Liver (tissue), 9 donors: ENCODE data around the gene MYO7B. TPM values are rescaled to one million over a fixed set of nuclear protein-coding genes. Genes with fewer than 3 reads are reported as not detected.

Experiments
- DNase-seq: peaks from one replicate; pipeline ENCODE4 v3.0.0-alpha.2; 2017; ENCODE audit warnings: low spot score
- H3K27ac ChIP-seq, 2 donors: one replicate each; pipeline ENCODE4 v1.7.0; 2013; ENCODE audit warnings: inconsistent platforms in 2 of 2, low read length in 2 of 2, control low read depth in 1 of 2, low read depth in 1 of 2, mild to moderate bottlenecking in 1 of 2
- H3K27me3 ChIP-seq, 4 donors: one replicate each; pipeline versions ENCODE4 v1.6.1 to v1.7.0; 2013; ENCODE audit warnings: low read length in 3 of 4, inconsistent platforms in 1 of 4, mild to moderate bottlenecking in 1 of 4, moderate library complexity in 1 of 4; ENCODE audit not compliant: control insufficient read depth in 4 of 4, insufficient read depth in 4 of 4
- H3K36me3 ChIP-seq, 4 donors: one replicate each; pipeline versions ENCODE4 v1.6.1 to v1.7.0; 2013; ENCODE audit warnings: low read length in 3 of 4, mild to moderate bottlenecking in 3 of 4, low read depth in 1 of 4, moderate library complexity in 1 of 4; ENCODE audit not compliant: control insufficient read depth in 4 of 4, insufficient read depth in 3 of 4
- H3K4me1 ChIP-seq, 4 donors: one replicate each; pipeline versions ENCODE4 v1.6.1 to v1.7.0; 2013; ENCODE audit warnings: low read length in 3 of 4, mild to moderate bottlenecking in 3 of 4, moderate library complexity in 1 of 4; ENCODE audit not compliant: control insufficient read depth in 4 of 4, insufficient read depth in 4 of 4
- H3K4me3 ChIP-seq, 3 donors: one replicate each; pipeline versions ENCODE4 v1.6.1 to v1.7.0; 2013; ENCODE audit warnings: low read length in 3 of 3, control low read depth in 1 of 3, low read depth in 1 of 3, mild to moderate bottlenecking in 1 of 3
- H3K9ac ChIP-seq, 2 donors: one replicate each; pipeline ENCODE4 v1.7.0; 2013; ENCODE audit warnings: low read length in 2 of 2, mild to moderate bottlenecking in 2 of 2, moderate library complexity in 2 of 2, control low read depth in 1 of 2, low read depth in 1 of 2
- H3K9me3 ChIP-seq, 4 donors: one replicate each; pipeline versions ENCODE4 v1.6.1 to v1.7.0; 2013; ENCODE audit warnings: low read length in 3 of 4; ENCODE audit not compliant: control insufficient read depth in 4 of 4
- ATF3 ChIP-seq: IDR thresholded peaks from 2 replicates; pipeline ENCODE4 v1.6.1; 2016; ENCODE audit warnings: antibody characterized with exemption
- CTCF ChIP-seq: fragments of 150-350 bp; IDR thresholded peaks from 2 replicates; pipeline ENCODE4 v1.5.1; 2017; ENCODE audit warnings: improper control_type of control experiment, low read depth, low read length; ENCODE audit not compliant: missing input control
- EGR1 ChIP-seq, 2 donors: IDR thresholded peaks; 2 replicates each; pipeline ENCODE4 v1.6.1; 2016 to 2018; ENCODE audit warnings: antibody characterized with exemption in 2 of 2, low read depth in 2 of 2
- FOXA1 ChIP-seq: IDR thresholded peaks from 2 replicates; pipeline ENCODE4 v1.6.1; 2016; ENCODE audit warnings: antibody characterized with exemption
- FOXA2 ChIP-seq: IDR thresholded peaks from 2 replicates; pipeline ENCODE4 v1.6.1; 2016; ENCODE audit warnings: antibody characterized with exemption
- GABPA ChIP-seq, 2 donors: IDR thresholded peaks in 1 of 2; conservative IDR thresholded peaks in 1 of 2; 2 replicates each; pipeline ENCODE4 v1.6.1; 2016; ENCODE audit warnings: antibody characterized with exemption in 2 of 2, mild to moderate bottlenecking in 1 of 2, moderate library complexity in 1 of 2
- HNF4A ChIP-seq, 2 donors: conservative IDR thresholded peaks; 2 replicates each; pipeline ENCODE4 v1.6.1; 2016; ENCODE audit warnings: antibody characterized with exemption in 2 of 2, mild to moderate bottlenecking in 2 of 2
- HNF4G ChIP-seq: IDR thresholded peaks from 2 replicates; pipeline ENCODE4 v1.6.1; 2016; ENCODE audit warnings: antibody characterized with exemption
- JUND ChIP-seq, 2 donors: IDR thresholded peaks; 2 replicates each; pipeline ENCODE4 v1.6.1; 2016; ENCODE audit warnings: antibody characterized with exemption in 2 of 2
- MAX ChIP-seq: IDR thresholded peaks from 2 replicates; pipeline ENCODE4 v1.6.1; 2016; ENCODE audit warnings: antibody characterized with exemption
- NR2F2 ChIP-seq: IDR thresholded peaks from 2 replicates; pipeline ENCODE4 v1.6.1; 2016; ENCODE audit warnings: antibody characterized with exemption
- RAD21 ChIP-seq, 2 donors: IDR thresholded peaks; 2 replicates each; pipeline ENCODE4 v1.6.1; 2016; ENCODE audit warnings: antibody characterized with exemption in 2 of 2, mild to moderate bottlenecking in 2 of 2
- RXRA ChIP-seq, 2 donors: IDR thresholded peaks; 2 replicates each; pipeline ENCODE4 v1.6.1; 2017 to 2018; ENCODE audit warnings: antibody characterized with exemption in 2 of 2, mild to moderate bottlenecking in 1 of 2
- TAF1 ChIP-seq: conservative IDR thresholded peaks from 2 replicates; pipeline ENCODE4 v1.6.1; 2016; ENCODE audit warnings: antibody characterized with exemption, mild to moderate bottlenecking
- ZBTB33 ChIP-seq: IDR thresholded peaks from 2 replicates; pipeline ENCODE4 v1.6.1; 2016; ENCODE audit warnings: antibody characterized with exemption
- WGBS: extraction: QIAGEN DNeasy Blood & Tissue Kit; methylation state at CpG from one replicate; pipeline ENCODE4 v1.1.7; 2013; 5-methylcytosine and 5-hydroxymethylcytosine counted together
- polyA plus RNA-seq, 2 donors: library from polyadenylated mRNA; stranded (reverse) in 1 of 2; unstranded in 1 of 2; fragments of 200-250 nt in 1 of 2; fragments of >200 nt in 1 of 2; fragmentation: Nextera tagmentation in 1 of 2; extraction: Ambion mirVana in 1 of 2; gene quantifications; one replicate each; pipeline versions ENCODE4 v1.2.1 to v1.2.3, GENCODE V29; 2013 to 2015
- total RNA-seq, 2 donors: library from RNA; depleted of rRNA; stranded (reverse); fragments of >200 nt; gene quantifications; one replicate each; pipeline ENCODE4 v1.2.3, GENCODE V29; 2014
- donor health status: healthy.
- donor health status: healthy.
- donor health status: healthy.
- donor health status: healthy.
- donor health status: healthy.

MYO7B gene
- total and polyA plus RNA-seq, 4 donors, result 0.15 to 1.1 (median 0.64) TPM

GRCh38 chr2:127670055-127670956, 134.8 kb downstream of the MYO7B start (continued):
- TF ChIP-seq ZBTB33 (no peak), EGR1 (IDR thresholded peaks at IDR 0.05; ENCODE audit: low read depth in 2 of 2) (no peak), RAD21 (IDR thresholded peaks at IDR 0.05) (no peak)

GRCh38 chr2:127670957-127671290, 135.4 kb downstream of the MYO7B start:
- H3K36me3 ChIP-seq, result no peaks in the 10 kb centered on the region
- H3K9ac ChIP-seq, result no peak overlapping the region
- H3K4me1 ChIP-seq, result peaks cover 2 to 33% (median 18%) of the 10 kb centered on the region in 4 donors
- no peak for DNase-seq
- TF ChIP-seq EGR1 (IDR thresholded peaks at IDR 0.05; ENCODE audit: low read depth in 2 of 2), result no peak
- TF ChIP-seq FOXA2, result no peak
- TF ChIP-seq CTCF, result no peak
- TF ChIP-seq NR2F2, result no peak
- TF ChIP-seq GABPA (IDR thresholded peaks at IDR 0.05 in 1 of 2, conservative IDR thresholded peaks at IDR 0.05 in 1 of 2), result no peak
- no peak for TF ChIP-seq RAD21 (IDR thresholded peaks at IDR 0.05)
- no peak for TF ChIP-seq TAF1
- no peak for TF ChIP-seq RXRA (IDR thresholded peaks at IDR 0.05)
- no peak for TF ChIP-seq HNF4G
- TF ChIP-seq FOXA1, result no peak
- TF ChIP-seq ATF3, result no peak
- no peak for TF ChIP-seq HNF4A (conservative IDR thresholded peaks at IDR 0.05)
- no peak for TF ChIP-seq JUND (IDR thresholded peaks at IDR 0.05)
- TF ChIP-seq ZBTB33, result no peak
- no peak for TF ChIP-seq MAX
- H3K4me3 ChIP-seq, result no peak overlapping the region
- H3K27ac ChIP-seq, result no peak overlapping the region
- no peaks in the 10 kb centered on the region for H3K9me3 ChIP-seq
- WGBS, result 75% methylated on average over 5 of the region's 5 CpGs
- H3K27me3 ChIP-seq, result no peaks in the 10 kb centered on the region
